Measurements from ENCODE around the gene EXOC2.

EXOC2 gene

GRCh38 chr6:441126-441920, 251.6 kb downstream of the EXOC2 start:
- ChIA-PET POLR2A (no interaction called here), CTCF (no interaction called here)
- no peak for DNase-seq (ENCODE audit: extremely low spot score)
- TF ChIP-seq FOXM1 (IDR thresholded peaks at IDR 0.05; ENCODE audit: borderline replicate concordance) (no peak), ARNT (IDR thresholded peaks at IDR 0.05) (no peak), NFRKB (IDR thresholded peaks at IDR 0.05) (no peak), LEF1 (IDR thresholded peaks at IDR 0.05; ENCODE audit: borderline replicate concordance) (no peak), SP1 (IDR thresholded peaks at IDR 0.05) (no peak), FOXK2 (IDR thresholded peaks at IDR 0.05) (no peak), FOXA1 (IDR thresholded peaks at IDR 0.05) (no peak), TARDBP (IDR thresholded peaks at IDR 0.05) (no peak), L3MBTL2 (conservative IDR thresholded peaks at IDR 0.05) (no peak), PKNOX1 (IDR thresholded peaks at IDR 0.05) (no peak), SUZ12 (IDR thresholded peaks at IDR 0.05) (no peak), BHLHE40 (IDR thresholded peaks at IDR 0.05; ENCODE audit: borderline replicate concordance) (no peak), CTBP1 (IDR thresholded peaks at IDR 0.05; ENCODE audit: borderline replicate concordance) (no peak), ZNF384 (IDR thresholded peaks at IDR 0.05) (no peak), HDGF (IDR thresholded peaks at IDR 0.05; ENCODE audit: borderline replicate concordance) (no peak)

- ChIA-PET CTCF (no interaction called here), POLR2A (no interaction called here)
- no peak for DNase-seq (ENCODE audit: extremely low spot score)
- no peak for TF ChIP-seq FOXM1 (IDR thresholded peaks at IDR 0.05; ENCODE audit: borderline replicate concordance)
- TF ChIP-seq SP1 (IDR thresholded peaks at IDR 0.05): no peak
- TF ChIP-seq SUZ12 (IDR thresholded peaks at IDR 0.05): no peak
- no peak for TF ChIP-seq ELF4 (IDR thresholded peaks at IDR 0.05)
Observed at GRCh38 chr6:439641-440167, 253.2 kb downstream of the EXOC2 start.

- TF ChIP-seq L3MBTL2 (conservative IDR thresholded peaks at IDR 0.05): no peak
- CTCF ChIA-PET: no interaction called here
- no peak for DNase-seq (ENCODE audit: extremely low spot score)
- POLR2A ChIA-PET: no interaction called here
Observed at GRCh38 chr6:438634-439170, 254.2 kb downstream of the EXOC2 start.

- no peak for DNase-seq (ENCODE audit: extremely low spot score)
- ChIA-PET POLR2A (no interaction called here), CTCF (no interaction called here)
- no peak for TF ChIP-seq BHLHE40 (IDR thresholded peaks at IDR 0.05; ENCODE audit: borderline replicate concordance)
- TF ChIP-seq PKNOX1 (IDR thresholded peaks at IDR 0.05): no peak
- TF ChIP-seq ARNT (IDR thresholded peaks at IDR 0.05): no peak
- no peak for TF ChIP-seq FOXM1 (IDR thresholded peaks at IDR 0.05; ENCODE audit: borderline replicate concordance)
- TF ChIP-seq ZNF384 (IDR thresholded peaks at IDR 0.05): no peak
- no peak for TF ChIP-seq TARDBP (IDR thresholded peaks at IDR 0.05)
- no peak for TF ChIP-seq ELF4 (IDR thresholded peaks at IDR 0.05)
- no peak for TF ChIP-seq HDGF (IDR thresholded peaks at IDR 0.05; ENCODE audit: borderline replicate concordance)
- no peak for TF ChIP-seq NFRKB (IDR thresholded peaks at IDR 0.05)
- no peak for TF ChIP-seq SUZ12 (IDR thresholded peaks at IDR 0.05)
Observed at GRCh38 chr6:437037-437392, 255.9 kb downstream of the EXOC2 start.

- CTCF ChIA-PET: no interaction called here
- TF ChIP-seq ZNF384 (IDR thresholded peaks at IDR 0.05) (no peak), NFRKB (IDR thresholded peaks at IDR 0.05) (no peak), L3MBTL2 (conservative IDR thresholded peaks at IDR 0.05) (no peak), ARNT (IDR thresholded peaks at IDR 0.05) (no peak), FOXK2 (IDR thresholded peaks at IDR 0.05) (no peak), TARDBP (IDR thresholded peaks at IDR 0.05) (no peak), BHLHE40 (IDR thresholded peaks at IDR 0.05; ENCODE audit: borderline replicate concordance) (no peak), SUZ12 (IDR thresholded peaks at IDR 0.05) (no peak), HDGF (IDR thresholded peaks at IDR 0.05; ENCODE audit: borderline replicate concordance) (no peak), ELF4 (IDR thresholded peaks at IDR 0.05) (no peak), FOXA1 (IDR thresholded peaks at IDR 0.05) (no peak), CTBP1 (IDR thresholded peaks at IDR 0.05; ENCODE audit: borderline replicate concordance) (no peak)
- no peak for DNase-seq (ENCODE audit: extremely low spot score)
- POLR2A ChIA-PET: no interaction called here
Observed at GRCh38 chr6:436308-437036, 256.5 kb downstream of the EXOC2 start.

- no peak for DNase-seq (ENCODE audit: extremely low spot score)
- TF ChIP-seq FOXK2 (IDR thresholded peaks at IDR 0.05): no peak
- TF ChIP-seq ELF4 (IDR thresholded peaks at IDR 0.05): no peak
- no peak for TF ChIP-seq ARNT (IDR thresholded peaks at IDR 0.05)
- TF ChIP-seq CTBP1 (IDR thresholded peaks at IDR 0.05; ENCODE audit: borderline replicate concordance): no peak
- no peak for TF ChIP-seq L3MBTL2 (conservative IDR thresholded peaks at IDR 0.05)
- TF ChIP-seq ZNF384 (IDR thresholded peaks at IDR 0.05): no peak
- no peak for TF ChIP-seq TARDBP (IDR thresholded peaks at IDR 0.05)
- no peak for TF ChIP-seq SP1 (IDR thresholded peaks at IDR 0.05)
- no peak for TF ChIP-seq LEF1 (IDR thresholded peaks at IDR 0.05; ENCODE audit: borderline replicate concordance)
- ChIA-PET POLR2A (no interaction called here), CTCF (interaction anchor here (0.6 kb wide), 1 partner anchor 256 kb away, joined by 3 read pairs; no protein-coding TSS in a partner anchor)
Observed at GRCh38 chr6:435441-436307, 257.3 kb downstream of the EXOC2 start.
